Osteoblast (primary cell): Measurements from ENCODE around the gene PIN1. TPM values are rescaled to one million over a fixed set of nuclear protein-coding genes. Genes with fewer than 3 reads are reported as not detected.

Source experiments
- DNase-seq: peaks from one replicate; pipeline ENCODE4 v3.0.0; 2011; ENCODE audit warnings: low spot score, mixed read lengths; ENCODE audit not compliant: insufficient read length; ENCODE audit errors: missing footprints
- H2AFZ ChIP-seq: 2 replicates; pipeline ENCODE4 v1.6.0; 2011; ENCODE audit warnings: mild to moderate bottlenecking, low read length
- H3K27ac ChIP-seq: 2 replicates; pipeline ENCODE4 v1.5.1; 2011; ENCODE audit warnings: mild to moderate bottlenecking, low read depth, low read length, moderate library complexity
- H3K27me3 ChIP-seq: 2 replicates; pipeline ENCODE4 v1.6.0; 2012; ENCODE audit warnings: mild to moderate bottlenecking, control low read depth, inconsistent platforms, low read length, moderate library complexity; ENCODE audit not compliant: insufficient read depth
- H3K36me3 ChIP-seq: 2 replicates; pipeline ENCODE4 v1.5.1; 2011; ENCODE audit warnings: mild to moderate bottlenecking, low read length, control low read depth, moderate library complexity; ENCODE audit not compliant: insufficient read depth
- H3K4me1 ChIP-seq: 2 replicates; pipeline ENCODE4 v1.5.1; 2011; ENCODE audit warnings: mild to moderate bottlenecking, low read length, control low read depth, moderate library complexity; ENCODE audit not compliant: insufficient read depth
- H3K4me2 ChIP-seq: 2 replicates; pipeline ENCODE4 v1.6.0; 2011; ENCODE audit warnings: mild to moderate bottlenecking, low read length; ENCODE audit not compliant: insufficient read depth
- H3K4me3 ChIP-seq: fragments of 200-600 bp; sonication (generic); 3 replicates; pipeline ENCODE4 v1.5.1; 2012; ENCODE audit warnings: mild to moderate bottlenecking, low read length, inconsistent platforms; ENCODE audit not compliant: insufficient read depth
- H3K79me2 ChIP-seq: 2 replicates; pipeline ENCODE4 v1.6.0; 2012; ENCODE audit warnings: mild to moderate bottlenecking, low read length, control low read depth, inconsistent platforms; ENCODE audit not compliant: insufficient read depth
- H3K9me3 ChIP-seq: 2 replicates; pipeline ENCODE4 v1.5.1; 2011; ENCODE audit warnings: low read depth, low read length, control low read depth
- H4K20me1 ChIP-seq: 2 replicates; pipeline ENCODE4 v1.6.0; 2012; ENCODE audit warnings: mild to moderate bottlenecking, low read length, control low read depth; ENCODE audit not compliant: insufficient read depth
- total RNA-seq: library from RNA; depleted of rRNA; stranded (reverse); fragments of >200 nt; gene quantifications from 2 replicates; pipeline ENCODE4 v1.2.3, GENCODE V29; 2012
- TF ChIP-seq, protein P1 (sequence below): IDR thresholded peaks from 2 replicates; pipeline ENCODE4 v1.5.1; 2011; ENCODE audit warnings: mild to moderate bottlenecking, low read depth, low read length, moderate library complexity; ENCODE audit errors: extremely low read depth

Gene PIN1
- total RNA-seq, 1 donor: 62.6 TPM

- no peak overlapping the region for H3K4me2 ChIP-seq
- no peaks in the 10 kb centered on the region for H3K36me3 ChIP-seq
- DNase-seq: no peak
- H2AFZ ChIP-seq: no peak overlapping the region
- H3K4me3 ChIP-seq: no peak overlapping the region
- peaks cover 2% of the 10 kb centered on the region for H3K4me1 ChIP-seq
- no peaks in the 10 kb centered on the region for H3K9me3 ChIP-seq
- no peaks in the 10 kb centered on the region for H4K20me1 ChIP-seq
- TF ChIP-seq, protein P1, sequence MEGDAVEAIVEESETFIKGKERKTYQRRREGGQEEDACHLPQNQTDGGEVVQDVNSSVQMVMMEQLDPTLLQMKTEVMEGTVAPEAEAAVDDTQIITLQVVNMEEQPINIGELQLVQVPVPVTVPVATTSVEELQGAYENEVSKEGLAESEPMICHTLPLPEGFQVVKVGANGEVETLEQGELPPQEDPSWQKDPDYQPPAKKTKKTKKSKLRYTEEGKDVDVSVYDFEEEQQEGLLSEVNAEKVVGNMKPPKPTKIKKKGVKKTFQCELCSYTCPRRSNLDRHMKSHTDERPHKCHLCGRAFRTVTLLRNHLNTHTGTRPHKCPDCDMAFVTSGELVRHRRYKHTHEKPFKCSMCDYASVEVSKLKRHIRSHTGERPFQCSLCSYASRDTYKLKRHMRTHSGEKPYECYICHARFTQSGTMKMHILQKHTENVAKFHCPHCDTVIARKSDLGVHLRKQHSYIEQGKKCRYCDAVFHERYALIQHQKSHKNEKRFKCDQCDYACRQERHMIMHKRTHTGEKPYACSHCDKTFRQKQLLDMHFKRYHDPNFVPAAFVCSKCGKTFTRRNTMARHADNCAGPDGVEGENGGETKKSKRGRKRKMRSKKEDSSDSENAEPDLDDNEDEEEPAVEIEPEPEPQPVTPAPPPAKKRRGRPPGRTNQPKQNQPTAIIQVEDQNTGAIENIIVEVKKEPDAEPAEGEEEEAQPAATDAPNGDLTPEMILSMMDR: no peak
- no peaks in the 10 kb centered on the region for H3K27me3 ChIP-seq
- no peak overlapping the region for H3K27ac ChIP-seq
- no peaks in the 10 kb centered on the region for H3K79me2 ChIP-seq
These were observed 37.2 kb upstream of the PIN1 start for GRCh38 chr19:9797871-9798270.

DNA sequence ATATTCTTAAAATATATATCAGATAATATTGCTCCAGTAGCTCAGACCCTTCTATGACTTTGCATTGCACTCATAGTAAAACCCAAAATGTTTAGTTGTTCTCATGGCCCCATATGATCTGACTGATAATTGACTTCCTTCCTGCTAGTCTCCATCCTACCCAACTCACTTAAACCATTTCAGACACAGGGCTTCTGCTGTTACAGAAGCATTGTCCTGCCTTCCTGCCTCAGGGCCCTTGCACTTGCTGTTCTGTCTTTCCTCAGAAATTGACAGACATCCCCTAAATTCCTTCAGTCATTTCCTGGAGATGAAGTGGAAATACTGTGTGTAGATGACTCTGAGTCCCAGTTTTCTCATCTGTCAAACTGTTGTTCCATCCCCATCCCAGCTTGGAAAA is 36.0 kb upstream of the PIN1 start:
- peak; percentile 81 for DNase-seq
- Histone ChIP-seq H3K4me2 (no peak overlapping the region), H2AFZ (no peak overlapping the region), H3K4me1 (peaks cover 2% of the 10 kb centered on the region), H3K4me3 (no peak overlapping the region), H3K27me3 (no peaks in the 10 kb centered on the region), H3K27ac (no peak overlapping the region), H3K9me3 (no peaks in the 10 kb centered on the region), H3K79me2 (no peaks in the 10 kb centered on the region), H3K36me3 (no peaks in the 10 kb centered on the region), H4K20me1 (no peaks in the 10 kb centered on the region)
- TF ChIP-seq, protein P1: no peak

- no peaks in the 10 kb centered on the region for H4K20me1 ChIP-seq
- no peaks in the 10 kb centered on the region for H3K27me3 ChIP-seq
- TF ChIP-seq, protein P1: no peak
- H3K79me2 ChIP-seq: no peaks in the 10 kb centered on the region
- DNase-seq: peak; percentile 31
- peaks cover 5% of the 10 kb centered on the region for H3K36me3 ChIP-seq
- H3K4me3 ChIP-seq: no peak overlapping the region
- no peaks in the 10 kb centered on the region for H3K9me3 ChIP-seq
- H3K4me1 ChIP-seq: no peaks in the 10 kb centered on the region
- H3K27ac ChIP-seq: no peak overlapping the region
- H3K4me2 ChIP-seq: no peak overlapping the region
- no peak overlapping the region for H2AFZ ChIP-seq
These were observed 33.1 kb upstream of the PIN1 start for GRCh38 chr19:9801976-9802375.

DNA sequence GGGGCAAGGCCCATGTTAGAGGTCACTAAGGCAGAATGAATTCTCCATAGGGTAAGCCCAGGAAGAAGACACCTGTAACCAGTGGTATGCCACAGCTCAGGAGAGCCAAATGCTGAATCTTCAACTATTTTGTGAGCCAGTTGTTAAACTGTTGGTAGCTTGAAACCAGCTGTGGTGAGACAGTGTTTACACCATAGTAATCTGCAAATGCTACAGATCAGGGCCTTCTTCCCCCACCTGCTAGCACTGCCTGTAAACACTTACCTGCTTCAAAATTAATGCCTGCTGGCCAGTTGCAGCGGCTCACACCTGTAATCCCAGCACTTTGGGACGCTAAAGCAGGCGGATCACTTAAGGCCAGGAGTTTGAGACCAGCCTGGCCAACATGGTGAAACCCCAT is 28.3 kb upstream of the PIN1 start:
- Histone ChIP-seq H3K27me3 (no peaks in the 10 kb centered on the region), H3K79me2 (peaks cover 2% of the 10 kb centered on the region), H3K4me2 (no peak overlapping the region), H3K9me3 (no peaks in the 10 kb centered on the region), H4K20me1 (peaks cover 4% of the 10 kb centered on the region), H3K36me3 (peaks cover 23% of the 10 kb centered on the region), H2AFZ (no peak overlapping the region), H3K4me3 (no peak overlapping the region), H3K4me1 (no peaks in the 10 kb centered on the region), H3K27ac (no peak overlapping the region)
- TF ChIP-seq, protein P1: no peak
- no peak for DNase-seq
